ENCODE measurements around the gene PPP5C.

- no peak for TF ChIP-seq CTCF (IDR thresholded peaks at IDR 0.05)
- no peak for TF ChIP-seq POLR2A (IDR thresholded peaks at IDR 0.05)
These were observed 1.1 kb downstream of the PPP5C start for GRCh38 chr19:46347985-46348384.
